ENCODE data around the gene STMN3. TPM values are rescaled to one million over a fixed set of nuclear protein-coding genes. Genes with fewer than 3 reads are reported as not detected.
A peak's percentile ranks its signal among the peaks of the same experiment; 100 is the strongest.

The STMN3 gene
- total and polyA plus RNA-seq, 2 of the 8 experiments (the other 6 are each of a cell fraction or from before 2014, with no cell fraction given) = 51.5 to 63.1 TPM

GRCh38 chr20:63594043-63594561, 59.1 kb downstream of the STMN3 start:
- H3K14ac ChIP-seq (ENCODE audit: insufficient read length) = no peak overlapping the region
- peaks cover 0 to 18% (median 14%) of the 10 kb centered on the region in 4 experiments; a peak in 7 of 8 replicates for H3K36me3 ChIP-seq (ENCODE audit: control insufficient read depth in 2 of 4, insufficient read depth in 4 of 4, low read length in 3 of 4)
- no peak overlapping the region for H2BK20ac ChIP-seq (ENCODE audit: low read length)
- no peaks in the 10 kb centered on the region for H3K79me1 ChIP-seq (ENCODE audit: low read depth, low read length)
- H3K23me2 ChIP-seq (ENCODE audit: low read depth, low read length) = no peaks in the 10 kb centered on the region
- no peak overlapping the region for H3K18ac ChIP-seq (ENCODE audit: extremely low read depth, low read length)
- DNase-seq (ENCODE audit: low read depth in 1 of 2, low spot score in 2 of 2) (no peak), FAIRE-seq (no peak)
- no peak overlapping the region for H3K56ac ChIP-seq (replicated peaks; ENCODE audit: insufficient read length, low read depth, low read length)
- ChIA-PET POLR2A (ENCODE audit: partially characterized antibody) (interaction anchor here (1.2 to 1.6 kb wide), 2 partner anchors 11 to 111 kb away, joined by 3 read pairs; no protein-coding TSS in a partner anchor), CTCF (ENCODE audit: partially characterized antibody) (interaction anchor here (1.4 kb wide), 1 partner anchor 13 kb away, joined by 4 read pairs; no protein-coding TSS in a partner anchor)
- no peaks in the 10 kb centered on the region for H3K4me1 ChIP-seq (replicated peaks in 1 of 4; ENCODE audit: control insufficient read depth in 3 of 4, insufficient read depth in 4 of 4, low read length in 3 of 4)
- peak overlapping the region; percentile 51; the same call in 1 of the 2 replicates for H4K8ac ChIP-seq (ENCODE audit: extremely low read depth, insufficient read depth, low read length)
- H2BK12ac ChIP-seq (ENCODE audit: low read depth, low read length) = no peak overlapping the region
- no peak overlapping the region for H2AK5ac ChIP-seq (ENCODE audit: low read depth, low read length)
- no peak overlapping the region for H2BK120ac ChIP-seq (replicated peaks; ENCODE audit: low read depth, low read length)
- no peak overlapping the region for H2BK5ac ChIP-seq (ENCODE audit: low read depth, low read length)
- TF ChIP-seq EZH2 (IDR thresholded peaks at IDR 0.05; ENCODE audit: low read depth, low read length, severe bottlenecking) (no peak), ASH2L (IDR thresholded peaks at IDR 0.05; ENCODE audit: low read length) (no peak), EP300 (IDR thresholded peaks at IDR 0.05; ENCODE audit: borderline replicate concordance in 1 of 2, low read depth in 2 of 2, low read length in 2 of 2) (no peak), EGR1 (IDR thresholded peaks at IDR 0.05; ENCODE audit: borderline replicate concordance, low read depth, low read length) (no peak)
- H4K91ac ChIP-seq (replicated peaks; ENCODE audit: insufficient read length, low read length) = no peak overlapping the region
- no peak overlapping the region for H3K4me3 ChIP-seq (ENCODE audit: extremely low read depth in 1 of 4, insufficient read depth in 2 of 4, low read depth in 3 of 4, low read length in 4 of 4)
- H3K27ac ChIP-seq (ENCODE audit: low read depth, low read length) = no peak overlapping the region
- H3K4me2 ChIP-seq (ENCODE audit: insufficient read depth in 1 of 2, low read depth in 2 of 2, low read length in 2 of 2) = no peak overlapping the region
- H2AFZ ChIP-seq (ENCODE audit: low read length) = no peak overlapping the region
- peaks cover 0 to 13% of the 10 kb centered on the region in 2 experiments for H4K20me1 ChIP-seq (replicated peaks in 1 of 2; ENCODE audit: control insufficient read depth in 1 of 2, insufficient read depth in 2 of 2, low read length in 2 of 2)
- no peaks in the 10 kb centered on the region for H3K9me3 ChIP-seq (ENCODE audit: insufficient read depth in 2 of 2, low read depth in 1 of 2, low read length in 1 of 2)
- H3K23ac ChIP-seq (ENCODE audit: insufficient read length) = no peak overlapping the region
- no peaks in the 10 kb centered on the region for H3K79me2 ChIP-seq (ENCODE audit: control insufficient read depth in 1 of 2, insufficient read depth in 2 of 2, low read length in 2 of 2)
- H3K27me3 ChIP-seq (replicated peaks in 1 of 4; ENCODE audit: control insufficient read depth in 3 of 4, extremely low read depth in 1 of 4, insufficient read depth in 3 of 4, low read length in 3 of 4) = no peaks in the 10 kb centered on the region
- no peak overlapping the region for H4K5ac ChIP-seq (ENCODE audit: insufficient read length, low read depth, low read length)
- no peak overlapping the region for H2BK15ac ChIP-seq (ENCODE audit: low read length)
- no peak overlapping the region for H3K9ac ChIP-seq (replicated peaks in 1 of 4; ENCODE audit: extremely low read depth in 1 of 4, low read depth in 3 of 4, low read length in 3 of 4)
- 90% methylated on average over 10 of the region's 10 CpGs; no CpG with 5 or more reads in 1 of the 2 experiments for WGBS, 2 experiments (ENCODE audit: extremely low coverage in 1 of 2, insufficient coverage in 1 of 2, insufficient read length in 1 of 2, insufficient replicate concordance in 2 of 2, low coverage in 1 of 2, low lambda C conversion rate in 2 of 2, missing lambda C conversion rate in 1 of 2)
- no peak overlapping the region for H3K4ac ChIP-seq (replicated peaks; ENCODE audit: insufficient read length, low read depth, low read length)

Data from H1 (cell line).